GM10266 (cell line): Measurements from ENCODE around the gene NDUFA6.
A peak's percentile ranks its signal among the peaks of the same experiment; 100 is the strongest.
"Not testable (repeated sequence)": the region's sequence is repeated elsewhere in the genome, so short reads cannot be mapped to it uniquely, and the experiment has no call there.

Source experiments
- DNase-seq: peaks from one replicate; pipeline ENCODE4 v3.0.0; 2012; ENCODE audit errors: extremely low spot score
- TF ChIP-seq, protein P1 (sequence below): IDR thresholded peaks from 2 replicates; pipeline ENCODE4 v1.5.1; 2012; ENCODE audit warnings: mild to moderate bottlenecking, low read depth; ENCODE audit not compliant: control insufficient read depth, insufficient read depth; ENCODE audit errors: missing control alignments

The NDUFA6 gene

DNA sequence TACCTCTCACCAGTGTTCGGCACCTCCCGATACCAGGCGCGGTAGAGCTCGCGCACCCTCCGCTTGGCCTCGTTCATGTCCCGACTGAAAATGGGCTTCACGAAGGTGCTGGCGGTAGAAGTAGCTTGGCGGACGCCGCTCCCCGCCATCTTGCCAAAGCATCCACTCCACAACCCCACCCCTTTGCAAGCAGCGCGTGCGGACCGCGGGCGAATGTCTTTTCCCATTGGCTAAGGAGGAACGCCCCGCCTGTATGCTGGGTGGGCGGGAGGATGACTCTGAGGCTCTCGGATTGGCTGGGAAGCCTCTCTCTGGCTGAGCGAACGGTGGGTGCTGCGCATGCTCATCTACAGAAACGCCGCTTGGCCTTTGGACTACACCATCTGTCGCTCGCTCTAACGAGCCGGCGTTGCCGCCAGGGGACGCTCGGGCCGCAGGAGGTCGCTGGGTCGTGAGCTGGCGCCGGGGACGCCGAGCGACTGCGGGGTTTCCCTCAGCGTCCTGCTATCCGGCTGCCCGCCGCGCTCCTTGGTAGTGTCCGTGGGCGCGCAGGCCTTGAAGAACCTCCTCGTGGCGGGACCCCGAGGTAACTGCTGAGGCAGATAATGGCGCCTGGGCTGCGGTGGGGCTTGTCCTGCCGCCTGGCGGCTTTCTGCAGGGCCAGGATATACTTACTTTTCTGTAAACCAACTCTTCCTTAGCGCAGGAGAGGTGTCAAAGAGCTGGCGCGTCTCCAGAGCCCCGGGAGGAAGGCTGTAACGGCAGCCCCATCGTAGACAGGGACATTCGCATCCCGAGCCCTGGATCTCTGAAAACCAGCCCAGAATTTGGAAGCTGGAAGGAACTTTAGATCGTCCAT, at the start of gene NDUFA6:
Gene NDUFA6, minus strand, starts transcription at position 177 of the 859 bp plus-strand sequence. Its CDS starts 28 bp downstream, at position 149.
- TF ChIP-seq, protein P1, sequence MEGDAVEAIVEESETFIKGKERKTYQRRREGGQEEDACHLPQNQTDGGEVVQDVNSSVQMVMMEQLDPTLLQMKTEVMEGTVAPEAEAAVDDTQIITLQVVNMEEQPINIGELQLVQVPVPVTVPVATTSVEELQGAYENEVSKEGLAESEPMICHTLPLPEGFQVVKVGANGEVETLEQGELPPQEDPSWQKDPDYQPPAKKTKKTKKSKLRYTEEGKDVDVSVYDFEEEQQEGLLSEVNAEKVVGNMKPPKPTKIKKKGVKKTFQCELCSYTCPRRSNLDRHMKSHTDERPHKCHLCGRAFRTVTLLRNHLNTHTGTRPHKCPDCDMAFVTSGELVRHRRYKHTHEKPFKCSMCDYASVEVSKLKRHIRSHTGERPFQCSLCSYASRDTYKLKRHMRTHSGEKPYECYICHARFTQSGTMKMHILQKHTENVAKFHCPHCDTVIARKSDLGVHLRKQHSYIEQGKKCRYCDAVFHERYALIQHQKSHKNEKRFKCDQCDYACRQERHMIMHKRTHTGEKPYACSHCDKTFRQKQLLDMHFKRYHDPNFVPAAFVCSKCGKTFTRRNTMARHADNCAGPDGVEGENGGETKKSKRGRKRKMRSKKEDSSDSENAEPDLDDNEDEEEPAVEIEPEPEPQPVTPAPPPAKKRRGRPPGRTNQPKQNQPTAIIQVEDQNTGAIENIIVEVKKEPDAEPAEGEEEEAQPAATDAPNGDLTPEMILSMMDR, result peak; percentile 96
- peak; percentile 97 for DNase-seq

DNA sequence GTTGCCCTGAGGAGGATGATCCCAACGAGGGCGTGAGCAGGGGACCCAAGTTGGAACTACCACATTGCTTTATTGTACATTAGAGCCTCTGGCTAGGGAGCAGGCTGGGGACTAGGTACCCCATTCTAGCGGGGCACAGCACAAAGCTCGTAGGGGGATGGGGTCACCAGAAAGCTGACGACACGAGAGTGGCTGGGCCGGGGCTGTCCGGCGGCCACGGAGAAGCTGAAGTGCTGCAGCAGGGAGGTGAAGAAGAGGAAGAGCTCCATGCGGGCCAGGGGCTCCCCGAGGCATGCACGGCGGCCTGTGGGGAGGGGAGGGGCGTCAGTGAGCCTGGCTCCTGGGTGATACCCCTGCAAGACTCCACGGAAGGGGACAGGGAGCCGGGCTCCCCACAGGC, 49.6 kb upstream of the NDUFA6 start:
- DNase-seq, result not testable (repeated sequence)

DNA sequence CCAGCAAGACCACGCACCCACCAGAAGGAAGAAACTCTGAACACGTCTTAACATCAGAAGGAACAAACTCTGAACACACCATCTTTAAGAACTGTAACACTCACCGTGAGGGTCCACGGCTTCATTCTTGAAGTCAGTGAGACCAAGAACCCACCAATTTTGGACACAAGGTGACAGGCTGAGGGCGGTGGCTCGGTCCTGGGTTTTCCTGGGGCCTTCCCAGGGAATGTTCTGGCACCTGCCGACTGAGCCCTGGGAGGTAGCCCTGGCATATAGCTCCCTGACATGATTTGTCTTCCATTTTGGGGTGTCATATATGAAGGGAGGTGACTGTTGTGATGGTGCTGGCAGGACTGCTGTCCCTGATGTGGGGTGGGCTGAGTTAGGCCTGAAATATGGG, 48.9 kb upstream of the NDUFA6 start:
- not testable (repeated sequence) for DNase-seq

DNA sequence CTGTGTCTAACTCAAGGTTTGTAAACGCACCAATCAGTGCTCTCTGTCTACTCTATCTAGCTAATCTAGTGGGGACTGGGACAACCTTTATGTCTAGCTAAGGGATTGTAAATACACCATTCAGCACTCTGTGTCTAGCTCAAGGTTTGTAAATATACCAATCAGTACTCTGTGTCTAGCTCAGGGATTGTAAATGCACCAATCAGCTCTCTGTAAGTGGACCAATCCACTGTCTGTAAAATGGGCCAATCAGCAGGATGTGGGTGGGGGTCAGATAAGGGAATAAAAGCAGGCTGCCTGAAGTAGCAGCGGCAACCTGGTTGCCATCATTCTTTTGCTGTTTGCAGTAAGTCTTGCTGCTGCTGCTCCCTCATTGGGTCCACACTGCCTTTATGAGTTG, 48.4 kb upstream of the NDUFA6 start:
- TF ChIP-seq, protein P1, result no peak
- DNase-seq, result no peak

DNA sequence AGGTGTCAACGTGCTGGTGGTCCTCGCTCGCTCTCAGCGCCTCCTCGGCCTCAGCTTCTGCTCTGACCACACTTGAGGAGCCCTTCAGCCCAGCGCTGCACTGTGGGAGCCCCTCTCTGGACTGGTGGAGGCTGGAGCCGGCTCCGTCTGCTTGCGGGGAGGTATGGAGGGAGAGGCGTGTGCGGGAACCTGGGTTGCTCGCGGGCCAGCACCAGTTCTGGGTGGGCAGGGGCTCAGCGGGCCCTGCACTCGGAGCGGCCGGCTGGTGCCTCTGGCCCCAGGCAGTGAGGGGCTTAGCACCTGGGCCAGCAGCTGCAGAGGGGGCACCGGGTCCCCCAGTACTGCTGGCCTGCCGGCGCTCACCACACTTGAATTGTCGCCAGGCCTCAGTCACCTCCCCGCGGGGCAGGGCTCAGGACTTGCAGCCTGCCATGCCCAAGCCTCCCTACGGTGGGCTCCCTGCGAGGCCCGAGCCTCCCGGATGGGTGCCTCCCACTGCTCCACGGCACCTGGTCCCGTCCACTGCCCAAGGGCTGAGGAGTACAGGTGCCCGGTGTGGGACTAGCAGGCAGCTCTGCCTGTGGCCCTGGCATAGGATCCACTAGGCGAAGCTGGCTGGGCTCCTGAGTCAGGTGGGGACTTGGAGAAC, 47.7 kb upstream of the NDUFA6 start:
- no peak for DNase-seq
- TF ChIP-seq, protein P1, result no peak

DNA sequence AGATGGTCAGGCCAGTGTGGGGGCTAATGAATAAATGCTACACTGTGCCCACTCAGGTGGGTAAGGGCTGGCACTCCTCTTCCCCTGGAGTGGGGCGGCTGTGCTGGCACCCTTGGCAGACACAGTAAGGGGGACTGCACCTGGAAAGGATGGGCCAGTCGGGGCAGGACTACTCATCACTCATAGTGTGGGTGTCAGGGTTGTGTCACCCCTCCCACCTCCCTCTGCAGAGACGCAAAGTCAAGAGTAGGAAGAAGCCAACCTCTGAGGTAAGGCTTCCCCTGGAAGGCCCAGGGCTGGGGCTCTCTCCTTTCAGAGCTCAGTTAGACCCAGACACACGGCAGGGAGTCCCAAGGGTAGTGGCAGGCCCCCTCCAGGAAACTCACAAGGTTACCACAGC, 45.1 kb upstream of the NDUFA6 start:
- not testable (repeated sequence) for DNase-seq

DNA sequence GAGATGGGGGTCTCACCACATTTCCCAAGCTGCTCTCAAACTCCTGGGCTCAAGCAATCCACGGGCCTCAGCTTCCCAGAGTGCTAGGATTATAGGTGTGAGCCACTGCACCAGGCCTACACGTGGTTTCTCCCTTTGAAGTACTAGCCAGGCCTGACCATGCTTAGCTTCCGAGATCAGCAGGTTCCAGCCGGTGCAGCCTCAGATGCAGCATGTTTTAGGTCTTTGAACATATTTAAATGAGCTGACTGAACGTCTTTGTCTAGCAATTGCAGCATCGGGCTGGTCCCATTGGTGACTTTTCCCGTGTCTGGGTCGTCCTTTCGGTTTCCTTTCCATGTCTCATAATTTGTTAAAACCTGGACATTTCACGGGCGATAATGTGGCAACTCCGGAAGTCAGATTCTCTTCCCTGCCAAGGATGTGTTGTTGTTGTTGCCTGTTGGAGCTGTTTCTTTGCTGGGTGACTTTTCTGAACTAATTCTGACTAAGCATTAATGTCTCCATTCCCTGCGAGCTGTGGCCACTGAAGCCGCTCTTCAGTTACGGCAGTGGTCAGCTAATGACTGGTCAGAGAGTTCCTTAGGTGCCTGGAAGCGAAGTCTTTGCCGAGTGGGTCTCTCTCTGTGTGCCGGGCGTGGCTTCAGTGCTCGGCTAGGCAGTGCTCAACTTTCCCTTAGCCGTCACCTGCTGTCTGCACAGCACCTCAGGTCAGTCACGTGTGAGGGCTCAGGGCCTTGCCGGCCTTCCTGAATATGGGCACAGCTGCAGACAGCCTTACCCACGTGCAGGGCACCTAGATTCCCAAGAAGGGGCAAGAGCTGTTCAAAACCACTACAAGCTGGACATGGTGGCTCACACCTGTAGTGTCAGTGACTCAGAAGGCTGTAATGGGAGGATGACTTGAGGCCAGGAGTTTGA, 43.8 kb upstream of the NDUFA6 start:
- no peak for DNase-seq
- TF ChIP-seq, protein P1, result no peak

DNA sequence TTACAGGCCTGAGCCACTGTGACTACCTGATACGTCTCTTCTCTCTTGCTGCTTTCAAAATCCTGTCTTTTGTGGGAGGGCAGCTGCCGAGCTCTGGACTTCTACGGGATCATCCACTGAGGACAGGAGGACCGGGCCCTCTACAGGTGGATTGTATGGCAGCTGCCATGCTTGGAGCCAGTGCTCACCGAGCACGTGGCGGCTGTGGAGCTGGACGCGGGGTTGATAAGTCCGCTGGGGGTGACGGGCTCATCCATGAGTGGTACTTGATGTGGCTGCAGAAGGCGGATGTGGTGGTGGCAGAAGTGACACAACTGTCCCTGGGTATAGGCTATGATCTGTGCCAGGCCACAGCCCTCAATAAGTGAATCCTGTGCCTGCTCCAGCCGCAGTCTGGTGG, 41.9 kb upstream of the NDUFA6 start:
- no peak for DNase-seq
- TF ChIP-seq, protein P1, result no peak
